ENCODE measurements around the gene CNPPD1.

Gene CNPPD1

DNA sequence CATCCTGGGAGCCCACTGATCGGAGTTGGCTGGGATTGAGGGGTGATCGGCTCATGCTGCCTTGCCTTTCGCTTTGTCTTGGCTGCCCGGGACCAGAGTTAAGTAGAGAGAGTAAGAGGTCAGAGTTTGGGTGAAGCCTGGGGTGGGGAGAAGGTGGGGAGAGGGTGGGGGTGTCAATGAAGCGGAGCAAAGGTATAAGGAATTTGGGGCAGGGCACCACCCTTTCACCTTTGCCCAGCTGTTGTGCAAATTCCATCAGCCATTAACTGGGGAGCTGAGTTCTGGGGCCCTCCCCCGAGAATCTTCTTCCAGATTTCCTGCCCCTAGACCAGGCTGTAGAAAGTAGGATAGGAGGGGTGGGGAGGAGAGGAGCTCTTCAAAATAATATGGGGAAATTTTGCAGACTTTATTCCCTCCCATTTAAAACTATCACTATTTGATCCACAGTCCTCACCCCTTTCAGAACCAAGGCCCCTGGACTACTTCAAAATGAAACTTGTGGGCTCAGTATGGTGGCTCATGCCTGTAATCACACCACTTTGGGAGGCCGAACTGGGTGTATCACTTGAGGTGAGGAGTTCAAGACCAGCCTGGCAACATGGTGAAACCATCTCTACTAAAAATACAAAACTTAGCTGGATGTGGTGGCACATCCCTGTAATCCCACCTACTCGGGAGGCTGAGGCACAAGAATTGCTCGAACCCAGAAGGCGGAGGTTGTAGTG is 6.6 kb downstream of the CNPPD1 start, which contains the start of gene SLC23A3:
TSS of gene SLC23A3 (minus strand) at position 100 of the 725 bp plus-strand sequence. CDS start at position 55, 45 bp downstream.
- no peaks in the 10 kb centered on the region for H3K27me3 ChIP-seq (ENCODE audit: control insufficient read depth, insufficient read depth, low read length)
- H3K9me3 ChIP-seq (ENCODE audit: control insufficient read depth, low read length), result no peaks in the 10 kb centered on the region
- no peaks in the 10 kb centered on the region for H3K79me2 ChIP-seq
- H2AFZ ChIP-seq, result no peak within 1 kb of the TSS
- H3K36me3 ChIP-seq (ENCODE audit: control insufficient read depth, insufficient read depth, low read length), result no peaks in the 10 kb centered on the region
- no peak within 1 kb of the TSS for H3K4me2 ChIP-seq (ENCODE audit: low read length)
- no peak within 1 kb of the TSS for H3K9ac ChIP-seq
- no peak within 1 kb of the TSS for H3K4me3 ChIP-seq (ENCODE audit: low read depth, low read length)
- no peaks in the 10 kb centered on the region for H3K4me1 ChIP-seq
- no peak for TF ChIP-seq CTCF (IDR thresholded peaks at IDR 0.05)
- no peak within 1 kb of the TSS for H3K27ac ChIP-seq

GRCh38 chr2:219168932-219169331 is 7.8 kb downstream of the CNPPD1 start:
- Histone ChIP-seq H3K27ac (no peak overlapping the region), H3K9me3 (ENCODE audit: control insufficient read depth, low read length) (no peaks in the 10 kb centered on the region), H3K9ac (no peak overlapping the region), H2AFZ (no peak overlapping the region), H3K4me2 (ENCODE audit: low read length) (no peak overlapping the region), H3K27me3 (ENCODE audit: control insufficient read depth, insufficient read depth, low read length) (no peaks in the 10 kb centered on the region), H3K4me1 (no peaks in the 10 kb centered on the region), H3K4me3 (ENCODE audit: low read depth, low read length) (no peak overlapping the region), H3K79me2 (no peaks in the 10 kb centered on the region), H3K36me3 (ENCODE audit: control insufficient read depth, insufficient read depth, low read length) (no peaks in the 10 kb centered on the region)
- no peak for TF ChIP-seq CTCF (IDR thresholded peaks at IDR 0.05)

DNA sequence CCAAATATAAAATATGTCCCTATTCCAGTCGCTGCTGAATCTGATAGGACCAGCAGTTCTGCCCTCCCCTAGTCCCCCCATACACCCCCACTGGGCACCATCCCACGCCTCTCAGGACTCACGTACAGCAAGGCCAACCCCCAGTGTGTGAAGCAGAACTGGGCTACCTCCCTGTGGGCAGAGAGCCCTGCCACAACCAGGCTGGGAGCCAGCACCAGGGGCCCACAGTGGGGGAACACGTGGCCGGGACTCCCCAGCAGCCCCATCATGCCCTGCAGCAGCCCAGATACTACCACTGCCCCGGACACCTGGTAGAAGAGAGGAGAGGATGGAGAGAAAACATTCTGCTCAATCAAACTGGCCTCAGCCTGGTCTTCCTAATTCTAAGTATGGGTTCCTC is 8.2 kb downstream of the CNPPD1 start:
- no peak for TF ChIP-seq CTCF (IDR thresholded peaks at IDR 0.05)
- Histone ChIP-seq H3K36me3 (ENCODE audit: control insufficient read depth, insufficient read depth, low read length) (no peaks in the 10 kb centered on the region), H3K9me3 (ENCODE audit: control insufficient read depth, low read length) (no peaks in the 10 kb centered on the region), H2AFZ (no peak overlapping the region), H3K9ac (no peak overlapping the region), H3K4me3 (ENCODE audit: low read depth, low read length) (no peak overlapping the region), H3K4me1 (no peaks in the 10 kb centered on the region), H3K27ac (no peak overlapping the region), H3K27me3 (ENCODE audit: control insufficient read depth, insufficient read depth, low read length) (no peaks in the 10 kb centered on the region), H3K79me2 (no peaks in the 10 kb centered on the region), H3K4me2 (ENCODE audit: low read length) (no peak overlapping the region)

DNA sequence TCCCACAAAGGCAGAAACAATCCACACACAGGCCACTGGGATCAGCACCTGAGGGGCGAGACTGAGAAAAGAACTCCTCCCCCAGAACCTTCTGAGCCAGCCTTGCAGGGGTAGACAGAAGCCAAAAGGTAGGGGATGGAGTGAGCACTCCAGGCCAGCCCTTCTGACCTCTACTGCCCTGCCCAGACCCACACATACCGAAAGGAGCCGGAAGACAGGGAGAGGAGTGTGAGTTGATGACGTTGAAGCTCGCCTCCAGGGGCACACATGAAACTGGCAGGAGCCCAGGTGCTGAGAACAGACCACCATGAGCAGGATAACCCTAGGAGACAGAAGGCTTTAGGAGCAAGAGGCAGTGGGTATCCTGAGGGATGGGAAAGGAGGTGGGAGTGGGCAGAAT is 8.7 kb downstream of the CNPPD1 start:
- H3K27me3 ChIP-seq (ENCODE audit: control insufficient read depth, insufficient read depth, low read length), result no peaks in the 10 kb centered on the region
- no peak overlapping the region for H3K4me3 ChIP-seq (ENCODE audit: low read depth, low read length)
- no peaks in the 10 kb centered on the region for H3K9me3 ChIP-seq (ENCODE audit: control insufficient read depth, low read length)
- H3K79me2 ChIP-seq, result no peaks in the 10 kb centered on the region
- no peak overlapping the region for H2AFZ ChIP-seq
- H3K27ac ChIP-seq, result no peak overlapping the region
- no peak for TF ChIP-seq CTCF (IDR thresholded peaks at IDR 0.05)
- no peak overlapping the region for H3K4me2 ChIP-seq (ENCODE audit: low read length)
- no peaks in the 10 kb centered on the region for H3K4me1 ChIP-seq
- H3K9ac ChIP-seq, result no peak overlapping the region
- no peaks in the 10 kb centered on the region for H3K36me3 ChIP-seq (ENCODE audit: control insufficient read depth, insufficient read depth, low read length)

All from parathyroid adenoma (tissue), 2 donors.